HG03469 (cell line): Measurements from ENCODE around the gene NPAS2.
A peak's percentile ranks its signal among the peaks of the same experiment; 100 is the strongest.

Experiments used
- ATAC-seq: cut with Tn5 transposase; IDR thresholded peaks from one replicate; pipeline ENCODE4 v1.9.1; 2021; ENCODE audit warnings: mild to moderate bottlenecking, moderate library complexity, moderate number of reproducible peaks; ENCODE audit not compliant: unreplicated experiment

Gene NPAS2

GRCh38 chr2:101004620-101005325 lies 184.8 kb downstream of the NPAS2 start:
- no peak for ATAC-seq

DNA sequence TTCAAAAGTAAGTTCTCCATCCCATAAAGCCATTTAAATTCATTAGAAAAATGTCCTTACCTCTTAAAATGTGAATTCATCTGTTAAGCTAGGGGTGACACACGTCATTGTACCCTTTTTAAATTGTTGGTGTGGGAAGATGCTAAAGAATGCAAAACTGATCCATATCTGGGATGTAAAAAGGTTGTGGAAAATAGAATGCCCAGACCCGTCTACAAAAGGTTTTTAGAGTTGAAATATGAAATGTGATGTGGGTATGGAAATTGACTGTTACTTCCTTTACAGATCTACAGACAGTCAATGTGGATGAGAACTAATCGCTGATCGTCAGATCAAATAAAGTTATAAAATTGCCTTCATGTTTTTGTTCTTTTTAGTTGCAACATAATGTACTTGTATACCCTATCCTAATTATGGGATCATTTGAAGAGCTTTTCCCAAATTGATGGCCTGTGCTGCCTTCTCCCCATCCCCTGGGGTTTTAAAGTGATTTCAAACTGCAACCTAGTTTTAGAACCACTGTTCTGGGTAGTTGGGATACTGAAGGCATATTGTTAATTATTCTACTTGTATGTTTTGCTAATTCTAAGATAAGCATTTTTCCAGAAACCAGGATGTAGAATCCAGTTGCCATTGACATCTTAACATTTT lies 186.3 kb downstream of the NPAS2 start:
- no peak for ATAC-seq

DNA sequence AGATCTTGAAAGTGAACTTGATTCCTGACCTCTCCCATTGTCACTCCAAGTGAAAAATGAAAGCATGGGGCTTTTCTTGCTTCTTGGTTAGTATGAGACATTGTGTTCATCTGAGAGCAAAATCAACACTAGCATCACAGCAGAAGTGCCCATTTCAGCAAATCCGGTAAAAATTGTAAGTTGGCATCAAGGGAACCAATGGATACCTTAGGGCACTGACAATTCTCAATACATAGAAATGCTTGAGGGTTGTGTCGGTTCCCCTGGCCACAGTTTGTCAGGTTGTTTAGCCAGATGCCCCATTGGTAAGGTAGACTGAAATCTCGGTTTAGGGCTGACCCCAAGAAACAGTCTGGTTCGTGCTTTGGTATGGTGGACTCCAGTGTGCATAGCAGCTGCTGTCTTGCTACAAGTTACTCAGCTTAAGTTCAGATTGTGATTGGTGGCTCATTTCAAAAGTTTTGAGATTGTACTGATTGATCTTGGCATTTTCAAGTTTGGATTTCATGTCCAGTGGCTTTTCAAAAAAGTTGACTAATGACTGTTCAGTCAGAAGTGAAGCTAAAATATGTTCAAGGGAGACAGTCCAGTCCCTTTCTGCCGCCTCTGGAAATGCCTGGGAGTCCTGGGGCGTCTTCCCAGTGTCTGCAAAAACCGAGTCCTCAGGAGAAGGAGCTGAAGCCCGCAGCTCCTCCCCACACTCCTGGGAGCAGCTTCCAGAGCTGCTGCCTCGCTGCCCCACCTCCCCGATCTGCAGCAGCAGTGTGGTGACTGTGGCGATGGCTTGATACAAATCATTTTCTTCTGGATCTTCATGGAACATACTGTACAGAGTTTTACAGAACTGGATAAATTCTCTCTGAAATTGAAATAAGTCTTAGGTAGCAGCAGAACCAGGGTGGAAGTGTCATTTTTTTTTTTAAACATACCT lies 187.7 kb downstream of the NPAS2 start:
- no peak for ATAC-seq

DNA sequence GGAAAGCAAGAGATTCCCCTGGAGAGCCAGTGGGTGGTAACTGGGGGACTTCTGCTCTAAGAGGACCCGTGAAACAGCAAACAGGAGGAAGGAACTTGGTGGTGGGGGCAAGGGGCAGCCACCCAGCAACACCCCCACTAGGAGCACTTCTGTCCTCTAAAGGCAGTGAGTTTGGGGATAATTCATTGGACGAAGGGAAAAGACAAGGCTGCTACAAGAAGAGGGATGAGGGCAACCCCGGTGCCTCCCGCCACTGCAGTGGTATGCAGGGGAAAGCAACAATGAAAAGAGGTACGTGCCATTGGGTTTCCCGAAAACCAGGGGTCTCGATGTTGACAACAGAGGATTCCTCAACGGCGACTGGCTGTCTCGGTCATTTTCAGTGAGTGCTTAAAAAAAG lies 191.2 kb downstream of the NPAS2 start:
- ATAC-seq: no peak

GRCh38 chr2:101012054-101012705 lies 192.2 kb downstream of the NPAS2 start:
- ATAC-seq: peak; percentile 97

DNA sequence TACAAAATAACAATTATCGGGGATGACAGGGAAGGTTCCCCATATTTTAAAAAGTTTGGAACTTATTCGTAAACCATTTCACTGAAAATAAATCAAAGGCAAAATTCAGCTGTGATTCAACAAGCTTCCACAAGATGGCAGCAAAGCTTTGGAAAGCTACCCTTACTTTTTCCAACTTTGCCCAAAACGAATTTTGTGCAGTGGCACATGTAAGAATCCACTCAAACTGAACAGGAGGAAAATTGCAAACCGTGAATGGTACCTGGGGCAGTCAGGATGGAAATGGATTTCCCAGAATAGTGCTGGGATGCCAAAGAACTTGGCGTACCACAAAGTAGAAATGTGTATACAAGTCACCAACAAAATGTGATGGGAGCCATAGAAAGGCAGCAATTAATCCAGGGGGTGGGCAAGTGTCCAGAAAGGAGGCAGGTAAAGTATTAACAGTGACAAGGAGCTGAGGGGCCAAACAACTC lies 192.8 kb downstream of the NPAS2 start:
- ATAC-seq: no peak

DNA sequence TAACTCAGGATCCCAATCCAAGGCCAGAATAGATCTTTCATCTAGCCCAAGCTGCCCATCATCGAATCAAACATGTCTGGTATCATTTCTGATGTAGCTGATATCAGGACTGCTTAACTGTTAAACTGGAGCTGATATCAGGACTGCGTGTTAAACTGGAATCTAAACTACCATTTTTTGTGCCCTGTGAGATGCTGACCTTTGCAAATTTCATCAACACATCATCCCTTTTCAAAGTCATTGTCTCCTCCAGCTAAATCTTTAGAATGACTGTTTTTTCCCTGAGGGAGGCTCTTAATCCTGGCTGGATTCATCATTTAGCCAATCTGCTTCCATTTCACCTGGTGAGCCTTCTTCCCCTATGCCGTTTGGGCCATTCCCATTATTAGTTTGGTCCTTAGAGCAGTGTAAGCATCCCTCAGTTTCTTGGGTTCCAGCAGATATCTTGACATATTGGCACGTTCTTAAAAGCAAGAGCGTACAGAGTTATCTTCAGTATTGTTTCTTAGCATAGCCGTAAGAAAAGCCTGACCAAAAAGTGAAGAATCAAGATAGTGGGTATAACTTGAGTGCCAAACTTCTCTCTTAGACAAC lies 194.4 kb downstream of the NPAS2 start:
- ATAC-seq: no peak

DNA sequence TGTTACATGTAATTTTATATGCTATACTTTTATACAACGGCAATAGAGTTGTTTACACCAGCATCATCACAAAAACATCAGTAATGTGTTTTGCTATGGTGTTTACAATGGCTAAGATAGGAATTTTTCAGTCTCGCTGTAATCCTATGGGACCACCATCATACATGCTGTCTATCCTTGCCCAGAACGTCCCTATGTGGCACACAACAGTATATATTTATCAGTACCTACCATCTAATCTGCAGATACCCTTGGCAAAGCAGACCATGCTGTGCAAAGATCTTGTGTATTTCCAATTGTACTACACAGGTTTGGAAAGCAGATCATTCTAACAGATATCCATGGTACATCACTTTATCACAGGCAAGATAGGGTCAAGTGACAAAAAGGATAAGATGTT lies 197.4 kb downstream of the NPAS2 start:
- ATAC-seq: no peak

- ATAC-seq: no peak
Observed at GRCh38 chr2:101018934-101019333, 199.0 kb downstream of the NPAS2 start.

DNA sequence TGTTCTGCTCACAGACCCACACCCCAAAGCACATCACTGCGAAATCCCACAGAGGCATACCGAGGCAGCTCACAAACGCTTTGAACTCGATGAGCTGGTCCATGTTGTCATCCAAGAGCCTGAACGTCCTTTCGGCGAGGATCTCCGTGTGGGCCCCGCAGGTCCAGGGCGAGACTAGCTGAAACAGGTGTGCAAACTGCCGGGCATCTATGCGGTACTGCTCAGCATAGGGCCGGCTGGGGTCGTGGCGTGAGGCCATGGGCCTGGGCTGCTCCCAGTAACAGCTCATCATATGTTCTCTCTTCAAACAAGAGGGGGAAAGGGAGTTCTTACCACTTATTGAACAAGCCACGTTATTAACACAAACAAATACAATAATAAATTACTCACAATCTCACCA lies 202.3 kb downstream of the NPAS2 start:
- ATAC-seq: no peak

DNA sequence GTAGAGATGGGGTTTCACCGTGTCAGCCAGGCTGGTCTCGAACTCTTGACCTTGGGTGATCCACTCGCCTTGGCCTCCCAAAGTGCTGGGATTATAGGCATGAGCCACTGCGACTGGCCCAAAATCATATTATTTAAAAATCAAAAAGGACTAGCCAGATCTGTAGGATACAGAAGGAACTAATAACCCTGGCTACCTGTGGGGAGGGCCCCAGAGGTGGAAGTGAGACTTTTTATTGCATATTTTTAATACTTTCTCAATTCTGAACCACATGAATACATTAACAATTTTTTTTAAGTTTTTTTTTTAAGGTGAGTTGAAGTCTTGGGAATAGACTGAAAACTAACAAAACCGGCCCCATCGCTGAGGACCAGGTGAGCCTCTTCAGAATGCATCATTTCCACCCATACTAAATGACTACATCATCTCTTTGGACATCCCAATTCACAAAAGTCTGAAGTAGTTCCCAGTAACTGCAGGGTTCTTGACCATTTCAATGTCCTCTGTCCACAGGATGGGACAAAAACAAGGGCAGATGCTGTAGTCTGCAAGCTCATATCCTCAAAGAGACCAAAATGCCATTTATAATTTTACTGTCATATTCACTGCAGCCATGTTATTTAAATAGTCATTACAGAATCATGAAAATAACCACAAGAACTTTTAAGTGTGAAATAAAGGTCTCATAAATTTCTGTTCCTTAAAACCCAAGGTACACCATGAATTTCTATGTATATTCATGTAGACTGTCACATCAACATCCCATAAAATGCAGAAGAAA lies 203.6 kb downstream of the NPAS2 start:
- no peak for ATAC-seq

- no peak for ATAC-seq
Observed at GRCh38 chr2:101025561-101025960, 205.6 kb downstream of the NPAS2 start.

- no peak for ATAC-seq
Observed at GRCh38 chr2:101026253-101026701, 206.3 kb downstream of the NPAS2 start.

DNA sequence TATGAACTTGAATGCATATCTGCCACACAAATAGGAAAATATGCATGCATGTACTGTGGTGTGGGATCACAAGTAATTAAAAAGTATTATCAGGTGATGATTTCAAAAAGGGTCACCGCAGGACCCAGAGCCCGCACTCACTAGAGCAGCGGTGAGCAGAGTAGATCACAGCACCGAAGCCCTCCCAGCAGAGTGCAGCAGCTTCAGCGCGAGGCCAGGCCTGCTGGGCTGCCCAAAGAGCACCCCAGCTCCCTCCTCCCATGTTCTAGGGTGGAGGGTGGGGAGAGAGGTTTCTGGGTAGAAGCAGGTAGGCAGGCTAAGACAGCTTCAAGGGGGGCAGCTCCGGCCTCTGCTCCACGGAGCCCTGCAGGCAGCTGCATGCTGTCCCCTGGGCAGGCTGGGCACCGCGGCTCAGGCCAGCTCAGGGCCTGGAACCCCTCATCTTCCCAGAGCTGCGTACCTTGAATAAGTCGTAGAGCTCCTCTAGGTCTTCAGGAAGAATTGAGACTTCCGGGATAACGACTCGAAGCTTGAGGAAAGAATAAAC lies 207.1 kb downstream of the NPAS2 start:
- no peak for ATAC-seq

DNA sequence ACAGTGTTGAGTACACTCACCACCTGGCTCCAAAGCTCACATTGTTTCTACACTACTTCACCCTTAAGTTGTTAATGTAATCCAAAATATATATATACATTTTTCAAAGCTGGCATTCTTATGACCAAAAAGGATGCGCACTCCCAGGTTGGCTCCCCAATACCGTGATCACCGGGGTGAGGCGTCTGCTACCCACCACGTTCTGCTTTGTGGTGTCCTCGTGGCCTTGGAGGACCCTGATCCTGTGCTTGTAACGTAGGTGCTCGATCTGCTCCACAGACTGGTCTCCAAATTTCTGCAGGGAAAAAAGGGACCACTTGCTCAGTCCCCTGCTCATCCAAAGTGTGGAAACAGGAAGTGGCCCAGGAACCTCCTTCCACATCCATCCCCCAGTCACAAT lies 207.9 kb downstream of the NPAS2 start:
- ATAC-seq: no peak

- no peak for ATAC-seq
Observed at GRCh38 chr2:101030866-101031554, 211.1 kb downstream of the NPAS2 start.

- no peak for ATAC-seq
Observed at GRCh38 chr2:101032084-101032776, 212.3 kb downstream of the NPAS2 start.

GRCh38 chr2:101036562-101036961 lies 216.6 kb downstream of the NPAS2 start:
- no peak for ATAC-seq
